HG02763 (cell line): ENCODE measurements around the gene GATA5.

Source experiments
- ATAC-seq: cut with Tn5 transposase; IDR thresholded peaks from one replicate; pipeline ENCODE4 v1.9.1; 2021; ENCODE audit warnings: mild to moderate bottlenecking, moderate library complexity; ENCODE audit not compliant: unreplicated experiment

The GATA5 gene

DNA sequence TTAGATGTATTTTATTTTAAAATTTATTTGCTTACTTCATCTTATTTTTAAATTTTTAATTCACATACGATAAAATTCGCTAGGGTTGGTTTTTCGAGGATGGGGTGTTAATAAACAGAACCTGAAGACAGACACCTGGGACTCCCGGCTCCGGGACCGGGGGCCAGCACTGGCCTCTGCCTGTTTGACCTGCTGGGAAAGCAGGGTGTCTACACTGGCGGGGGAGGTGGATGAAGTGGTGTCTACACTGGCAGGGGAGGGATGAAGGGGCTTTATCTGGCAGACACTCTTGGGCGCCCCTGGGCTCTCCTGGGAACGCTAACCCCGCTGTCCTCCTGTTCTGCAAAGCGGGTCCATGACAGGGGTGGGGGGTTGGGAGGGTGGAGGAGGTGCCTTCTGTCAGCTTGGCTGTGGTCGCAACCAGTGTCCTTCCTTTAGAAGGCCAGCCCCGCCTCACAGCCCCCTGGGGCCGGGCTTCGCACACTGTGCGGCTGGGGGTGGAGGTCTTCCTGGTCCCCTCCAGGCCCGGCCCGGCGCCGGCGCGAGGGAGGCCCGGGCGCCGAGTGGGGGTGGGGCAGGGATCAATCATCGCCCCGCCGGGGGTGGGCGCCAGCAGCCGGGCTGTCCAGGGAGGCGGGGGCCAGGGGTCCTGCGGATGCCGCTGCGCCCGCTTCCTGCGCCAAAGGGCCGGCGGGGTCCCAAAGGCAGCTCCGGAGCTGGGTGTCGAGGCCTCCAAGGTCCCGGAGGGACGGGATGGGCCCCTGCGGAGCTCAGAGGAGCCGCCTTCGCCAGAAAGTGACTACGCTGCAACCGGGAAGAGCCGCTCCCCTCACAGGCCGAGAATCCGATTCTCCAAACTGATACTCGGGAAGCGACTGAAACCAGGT lies 1.8 kb downstream of the GATA5 start:
- ATAC-seq: no peak

DNA sequence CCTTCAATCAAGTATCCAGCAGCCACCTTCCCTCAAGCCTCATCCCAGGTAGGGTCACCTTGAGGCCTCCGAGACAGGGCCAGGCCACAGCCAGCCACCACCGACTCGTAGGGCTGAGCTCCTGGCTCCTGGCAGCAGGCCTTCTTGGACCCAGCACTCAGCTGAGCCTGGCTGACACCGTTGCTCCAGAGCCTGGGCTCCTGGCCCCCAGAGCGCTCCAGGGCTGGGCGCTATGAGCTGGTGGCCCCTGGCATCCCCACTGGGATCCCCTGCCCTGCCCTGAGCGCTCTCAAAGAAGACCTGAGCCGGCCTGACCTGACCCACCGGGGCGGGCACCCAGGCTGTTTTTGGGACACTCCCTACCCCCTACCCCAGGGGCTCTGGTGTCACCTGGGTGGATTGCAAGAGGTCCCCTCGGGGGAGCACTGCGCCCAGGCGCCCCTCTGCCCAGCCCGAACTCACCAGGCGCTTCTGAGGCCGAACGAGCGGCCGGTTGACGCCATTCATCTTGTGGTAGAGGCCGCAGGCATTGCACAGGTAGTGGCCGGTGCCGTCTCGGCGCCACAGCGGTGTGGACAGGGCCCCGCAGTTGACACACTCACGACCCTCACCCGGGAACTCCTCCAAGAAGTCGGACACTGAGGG lies 2.7 kb downstream of the GATA5 start:
- no peak for ATAC-seq

DNA sequence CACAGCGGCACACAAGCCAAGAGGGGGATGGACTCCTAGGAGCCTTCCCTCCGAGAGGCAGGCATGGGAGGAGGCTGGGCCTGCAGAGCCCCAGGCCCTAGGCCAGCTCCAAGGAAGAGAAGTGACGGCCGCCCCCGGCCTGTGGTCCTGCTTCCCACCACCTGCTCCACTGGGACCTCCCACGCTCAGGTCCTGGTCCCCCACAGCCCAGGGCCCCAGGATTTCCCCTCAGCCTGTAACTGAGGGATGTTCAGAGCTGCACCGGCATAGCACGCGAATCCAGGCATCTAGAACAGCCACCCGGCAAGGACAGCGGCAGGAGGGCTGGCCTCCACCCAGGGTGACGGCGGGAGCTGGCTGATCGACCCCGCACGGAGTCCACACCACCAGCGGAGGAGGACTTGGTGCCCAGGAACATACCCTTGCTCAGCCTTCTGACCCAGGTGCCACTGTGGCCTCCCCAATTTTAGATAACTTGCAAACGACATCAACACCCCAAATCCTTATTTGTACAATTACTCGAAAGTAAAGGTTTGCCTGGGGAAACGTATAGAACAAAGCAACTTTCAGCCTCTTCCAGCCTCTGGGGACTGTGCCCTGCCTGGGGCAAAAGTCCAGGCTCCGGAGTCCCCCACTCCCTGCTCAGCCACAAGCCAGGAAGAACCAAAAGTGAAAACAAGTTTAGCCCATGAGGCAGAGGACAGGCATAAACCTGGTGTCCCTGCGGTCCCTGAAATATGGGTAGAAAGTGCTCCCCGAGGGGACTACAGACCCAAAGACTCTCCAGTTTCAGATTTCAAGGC lies 3.5 kb downstream of the GATA5 start:
- ATAC-seq: no peak

DNA sequence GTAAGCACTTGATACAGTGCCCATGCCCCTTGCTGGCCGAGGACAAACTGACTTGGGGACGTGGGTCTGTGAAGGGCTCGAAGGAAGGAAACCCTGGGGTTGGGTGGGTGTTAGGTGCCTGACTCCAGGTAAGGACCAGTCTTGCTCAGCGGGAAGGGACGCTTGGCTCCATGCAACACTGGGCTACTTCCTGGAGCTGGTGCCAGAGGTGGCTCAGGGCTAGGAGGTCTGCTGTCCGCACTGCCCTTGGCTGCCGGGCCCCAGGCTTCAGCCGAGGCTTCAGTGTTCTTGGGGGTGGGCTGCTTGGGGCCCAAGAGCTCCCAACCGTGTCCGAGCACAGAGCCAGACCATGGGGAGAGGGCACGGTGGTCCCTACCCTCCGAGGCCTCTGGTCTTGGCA lies 5.3 kb downstream of the GATA5 start:
- no peak for ATAC-seq

DNA sequence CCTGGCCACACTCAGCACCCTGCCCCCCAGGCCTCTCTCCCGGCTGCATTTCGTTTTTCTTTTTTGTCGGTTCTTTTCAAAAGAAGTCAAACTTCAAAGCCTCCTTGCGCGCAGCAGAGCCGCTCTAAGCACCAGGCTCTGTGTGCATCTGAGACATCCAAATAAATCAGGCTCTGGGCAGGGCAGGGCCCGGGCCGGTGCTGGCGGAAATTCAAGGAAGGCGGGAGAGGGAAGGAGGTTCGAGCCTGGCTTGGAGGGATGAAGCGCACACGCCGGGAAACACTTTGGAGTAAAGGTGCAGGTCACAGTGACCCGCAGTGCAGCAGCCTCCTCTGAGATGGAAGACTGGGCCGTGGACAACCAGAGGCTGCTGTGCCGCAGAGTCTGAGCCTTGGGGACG lies 5.8 kb downstream of the GATA5 start:
- ATAC-seq: no peak

DNA sequence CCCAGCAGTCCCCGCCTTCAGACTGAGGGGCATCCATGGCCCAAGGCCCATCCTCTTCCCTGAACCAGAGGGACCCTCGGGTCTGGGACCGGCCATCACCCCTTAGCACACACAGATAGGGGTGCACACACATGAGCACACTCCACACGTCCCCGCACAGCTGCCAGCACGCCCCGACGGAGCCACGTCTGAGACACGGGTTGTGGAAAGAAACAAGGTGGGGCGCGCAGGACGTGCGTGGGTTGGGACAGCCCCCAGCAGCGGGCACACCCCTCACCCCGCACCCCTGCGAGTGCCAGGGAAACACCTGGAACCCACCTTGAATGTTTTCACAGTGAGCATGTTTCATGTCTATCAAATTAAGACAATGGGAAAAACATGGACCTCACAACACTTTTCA lies 6.4 kb downstream of the GATA5 start:
- ATAC-seq: no peak

DNA sequence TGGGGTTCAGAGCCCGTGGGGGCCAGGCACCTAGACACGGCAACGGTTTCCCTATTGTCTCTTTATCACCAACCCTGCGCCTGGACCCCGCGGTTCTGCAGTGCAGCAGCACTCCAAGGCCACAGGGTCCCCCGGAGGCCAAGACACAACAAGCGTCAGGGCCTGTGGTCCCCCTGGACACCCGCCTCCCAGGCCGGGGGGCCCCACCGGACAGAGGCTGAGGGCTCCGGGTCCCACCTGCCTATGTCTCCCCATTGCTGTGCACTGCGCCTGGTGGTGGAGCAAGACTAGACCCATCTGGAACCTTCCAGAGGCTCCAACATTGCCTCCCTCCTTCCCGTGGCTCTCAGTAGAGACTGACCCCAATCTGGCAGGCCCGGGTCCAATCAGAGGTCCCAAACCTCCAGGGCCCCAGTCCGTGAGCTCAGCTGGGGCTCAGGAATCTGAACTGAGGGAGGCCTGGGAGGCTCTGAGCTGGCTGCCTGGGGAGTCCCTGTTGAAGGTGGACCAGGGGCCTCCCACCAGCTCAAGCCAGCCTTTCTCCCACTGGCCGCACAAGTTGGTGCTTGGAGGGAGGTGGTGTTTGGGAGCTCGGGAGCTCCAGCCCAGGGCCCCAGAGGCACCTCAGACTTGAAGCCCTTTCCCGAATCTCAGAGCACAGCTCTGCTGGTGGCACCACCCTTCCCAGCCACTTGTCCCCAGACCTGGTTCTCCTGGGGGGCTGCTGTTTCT lies 8.8 kb downstream of the GATA5 start:
- no peak for ATAC-seq

DNA sequence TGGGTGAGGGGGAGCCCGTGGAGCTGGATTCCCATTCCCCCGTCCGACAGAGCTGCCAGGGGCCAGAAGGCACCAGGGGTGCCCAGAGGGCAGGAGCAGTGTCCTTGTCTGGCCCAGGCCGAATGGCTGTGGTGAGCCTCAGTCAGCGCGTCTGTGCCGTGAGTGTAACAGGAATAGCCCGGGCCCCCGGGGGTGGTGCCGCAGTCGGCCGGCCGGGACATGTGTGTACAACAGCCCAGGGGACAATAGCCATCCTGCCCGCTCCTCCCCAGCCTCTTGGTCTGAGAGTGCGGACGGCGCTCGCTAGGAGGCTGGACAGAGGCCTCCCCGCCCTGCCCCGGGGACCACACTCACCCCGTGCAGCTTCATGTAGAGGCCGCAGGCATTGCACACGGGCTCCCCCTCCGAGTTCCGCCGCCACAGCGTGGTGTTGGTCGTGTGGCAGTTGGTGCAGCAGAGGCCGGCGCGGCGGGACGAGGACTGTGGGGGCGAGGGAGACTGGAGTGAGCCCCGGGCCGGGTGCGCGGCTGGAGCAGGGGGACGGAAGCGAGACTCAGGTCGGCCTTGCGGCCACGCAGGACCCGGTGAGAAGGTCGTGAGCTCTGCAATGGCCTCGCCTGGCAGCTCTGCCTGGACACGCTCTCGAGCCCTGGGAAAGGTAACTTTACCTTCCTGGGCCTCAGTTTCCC lies 9.6 kb downstream of the GATA5 start:
- ATAC-seq: no peak

DNA sequence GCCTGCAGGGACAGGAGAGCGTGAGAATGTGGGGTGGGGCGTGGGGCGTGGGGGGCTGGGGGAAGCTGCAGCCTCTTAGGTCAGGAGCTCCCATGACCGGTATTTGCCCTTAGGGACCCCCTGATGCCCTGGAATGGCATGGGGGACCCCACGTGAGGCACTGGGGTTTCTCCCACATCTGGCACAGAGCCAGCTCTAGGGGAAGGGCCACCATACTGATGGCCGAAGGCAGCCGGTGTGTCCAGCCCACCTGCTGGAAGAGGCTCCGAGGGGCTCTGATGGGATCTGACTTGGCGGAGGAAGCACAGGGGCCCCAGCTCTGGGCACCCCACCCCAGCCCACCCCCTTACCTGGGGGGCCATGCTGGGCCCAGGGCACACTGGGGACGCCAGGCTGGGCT lies 10.8 kb downstream of the GATA5 start:
- no peak for ATAC-seq

DNA sequence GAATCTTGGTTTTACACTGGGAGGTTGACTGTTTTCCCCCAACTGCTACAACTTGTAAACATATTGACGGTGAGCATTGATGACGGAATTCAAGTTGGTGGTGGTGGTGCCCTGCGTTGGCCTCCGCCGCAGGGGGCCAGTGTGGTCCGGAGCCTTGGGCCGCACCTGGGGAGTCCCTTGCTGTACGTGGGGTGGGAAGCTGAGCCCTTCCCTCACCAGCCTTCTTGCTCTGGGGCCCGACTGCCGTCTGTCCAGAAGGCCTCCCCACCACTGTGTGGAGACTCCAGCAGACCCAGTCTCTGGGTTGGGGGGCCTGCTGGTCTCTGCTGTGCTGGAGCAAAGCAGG lies 11.4 kb downstream of the GATA5 start:
- ATAC-seq: no peak

DNA sequence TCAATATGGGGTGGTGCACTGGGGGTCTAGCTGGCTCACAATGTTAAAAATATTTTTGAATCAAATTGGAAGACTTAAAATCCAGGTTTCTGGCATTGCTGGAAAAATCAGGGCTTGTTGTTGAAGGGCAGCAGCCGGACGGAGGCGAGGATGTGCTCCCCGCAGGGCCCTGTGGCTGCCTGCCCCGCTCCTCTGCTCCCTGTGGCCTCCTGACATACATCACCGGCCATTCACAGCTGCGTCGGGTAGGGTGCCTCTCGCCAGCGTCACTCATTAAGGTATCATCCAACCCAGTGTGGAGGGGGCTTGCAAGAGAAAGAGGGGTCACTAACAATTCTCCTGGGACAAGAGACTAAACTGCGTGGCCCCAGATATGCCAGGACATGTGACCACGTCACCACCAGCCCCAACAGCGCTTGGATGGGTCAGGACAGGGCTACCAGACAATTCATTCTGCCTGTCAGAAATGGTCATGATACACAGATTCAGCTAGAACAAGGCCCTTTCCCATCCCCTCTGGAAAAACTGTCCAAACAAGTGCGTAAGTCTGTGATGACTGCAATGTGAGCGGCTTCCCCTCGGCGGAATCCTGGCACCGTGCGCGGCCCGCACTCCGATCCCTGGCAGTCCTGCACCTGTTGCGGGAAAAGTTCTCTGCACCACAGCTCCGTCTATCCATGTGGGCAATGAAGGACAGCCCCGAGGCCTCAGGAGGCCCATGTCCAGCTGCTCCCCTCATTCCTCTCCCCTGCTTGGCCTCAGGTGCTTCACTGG lies 12.0 kb downstream of the GATA5 start:
- ATAC-seq: no peak

DNA sequence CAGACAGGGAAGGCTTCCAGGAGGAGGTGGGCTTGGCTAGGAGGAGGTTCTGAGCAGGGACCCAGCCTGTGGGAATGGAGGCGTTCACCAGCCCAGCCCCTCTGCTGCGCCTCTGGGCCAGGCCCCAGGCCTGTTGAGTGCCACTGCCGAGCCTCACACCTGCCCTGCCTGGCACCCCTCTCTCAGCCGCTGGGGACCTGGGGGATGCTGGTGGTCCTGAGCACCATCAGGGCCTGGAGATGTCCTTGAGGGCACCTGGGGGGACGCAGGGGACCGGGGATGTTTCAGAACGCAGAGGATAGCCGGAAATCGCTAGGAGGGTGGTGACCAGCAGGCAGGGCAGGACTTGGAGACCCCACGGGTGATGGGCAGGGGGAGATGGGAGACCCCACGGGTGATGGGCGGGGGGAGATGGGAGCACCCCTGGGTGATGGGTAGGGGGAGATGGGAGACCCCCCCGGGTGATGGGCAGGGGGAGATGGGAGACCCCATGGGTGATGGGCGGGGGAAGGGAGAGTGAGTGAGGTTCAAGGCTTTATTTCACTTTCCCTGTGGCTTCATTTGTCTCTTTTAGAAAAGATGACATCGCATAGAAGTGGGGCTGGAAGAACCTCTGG lies 12.7 kb downstream of the GATA5 start:
- ATAC-seq: no peak

DNA sequence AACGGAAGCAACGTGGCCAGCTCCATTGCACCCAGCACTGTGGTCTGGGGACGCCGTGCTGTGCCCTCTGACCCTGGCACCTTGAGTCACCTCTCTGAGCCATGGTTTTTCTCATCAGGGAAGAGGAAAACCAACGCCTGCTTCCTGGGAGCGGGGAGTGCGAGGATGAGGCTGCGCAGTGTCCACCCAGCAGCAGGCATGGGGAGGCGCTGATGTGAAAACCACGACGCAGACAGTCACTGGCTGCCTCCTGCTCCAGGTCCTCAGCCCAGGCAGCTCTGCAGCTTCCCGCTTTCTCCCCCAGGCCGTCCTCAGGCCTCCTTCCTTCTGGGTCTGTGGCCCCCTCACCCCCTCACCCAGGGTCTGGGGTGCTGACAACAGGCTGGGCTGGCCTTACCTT lies 14.0 kb downstream of the GATA5 start:
- ATAC-seq: no peak

DNA sequence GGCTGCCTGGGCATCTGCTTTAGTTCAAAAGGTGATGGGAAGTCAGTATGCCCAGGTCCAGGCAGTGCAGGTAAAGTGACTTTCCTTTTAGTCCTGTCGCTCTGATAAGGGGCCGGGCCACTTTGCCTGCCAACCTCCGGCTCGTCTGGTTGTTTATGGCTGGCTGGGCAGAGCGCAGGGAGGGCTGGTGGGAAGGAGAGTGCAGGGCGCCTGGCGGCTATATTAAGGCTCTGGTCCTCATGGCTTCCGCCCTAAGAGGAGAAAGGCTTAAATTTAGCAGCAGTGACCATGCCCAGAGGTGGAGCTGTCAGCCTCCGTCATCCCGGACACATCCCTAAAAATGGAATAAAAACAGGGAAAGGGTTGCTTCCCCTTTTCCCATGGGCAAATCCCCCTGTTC lies 14.6 kb downstream of the GATA5 start:
- no peak for ATAC-seq

DNA sequence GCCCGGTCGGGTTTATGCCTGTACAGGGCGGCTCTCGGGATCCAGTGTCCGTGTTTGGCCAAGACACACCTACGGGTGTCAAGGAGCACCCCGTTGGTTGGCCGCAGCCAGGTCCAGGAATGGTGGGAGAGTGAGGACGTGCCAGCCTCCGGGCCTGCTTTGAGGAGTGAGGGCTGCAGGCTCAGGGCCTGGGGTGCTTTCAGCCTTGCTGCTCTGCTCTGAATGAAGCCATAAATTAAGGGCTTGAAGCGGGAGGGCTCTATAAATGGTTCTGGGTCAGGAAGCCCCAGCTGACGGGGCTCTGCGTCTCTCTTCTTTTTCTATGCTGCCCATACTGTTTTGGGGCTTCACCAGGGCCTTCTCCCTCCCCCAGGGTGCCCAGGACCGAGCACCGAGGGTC lies 15.1 kb downstream of the GATA5 start:
- ATAC-seq: no peak

DNA sequence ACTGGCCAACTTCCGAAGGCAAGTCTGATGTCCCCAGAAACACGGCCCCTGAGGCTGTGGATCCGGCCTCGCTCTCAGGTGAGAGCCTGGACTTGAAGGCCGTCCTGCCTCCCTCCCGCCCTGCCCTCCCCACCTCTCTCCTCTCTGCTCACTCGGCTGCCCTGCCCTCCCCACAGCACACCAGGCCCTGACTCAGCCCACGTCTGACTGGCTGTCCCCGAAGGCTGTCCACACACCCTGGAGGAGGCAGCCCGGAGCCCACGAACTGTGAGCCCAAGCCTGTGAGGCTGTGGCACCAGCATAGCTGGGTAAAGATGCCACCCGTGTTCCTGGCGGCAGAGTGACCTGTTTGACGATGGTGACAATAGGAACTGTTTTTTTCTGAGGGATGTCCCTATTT lies 16.3 kb downstream of the GATA5 start:
- no peak for ATAC-seq

DNA sequence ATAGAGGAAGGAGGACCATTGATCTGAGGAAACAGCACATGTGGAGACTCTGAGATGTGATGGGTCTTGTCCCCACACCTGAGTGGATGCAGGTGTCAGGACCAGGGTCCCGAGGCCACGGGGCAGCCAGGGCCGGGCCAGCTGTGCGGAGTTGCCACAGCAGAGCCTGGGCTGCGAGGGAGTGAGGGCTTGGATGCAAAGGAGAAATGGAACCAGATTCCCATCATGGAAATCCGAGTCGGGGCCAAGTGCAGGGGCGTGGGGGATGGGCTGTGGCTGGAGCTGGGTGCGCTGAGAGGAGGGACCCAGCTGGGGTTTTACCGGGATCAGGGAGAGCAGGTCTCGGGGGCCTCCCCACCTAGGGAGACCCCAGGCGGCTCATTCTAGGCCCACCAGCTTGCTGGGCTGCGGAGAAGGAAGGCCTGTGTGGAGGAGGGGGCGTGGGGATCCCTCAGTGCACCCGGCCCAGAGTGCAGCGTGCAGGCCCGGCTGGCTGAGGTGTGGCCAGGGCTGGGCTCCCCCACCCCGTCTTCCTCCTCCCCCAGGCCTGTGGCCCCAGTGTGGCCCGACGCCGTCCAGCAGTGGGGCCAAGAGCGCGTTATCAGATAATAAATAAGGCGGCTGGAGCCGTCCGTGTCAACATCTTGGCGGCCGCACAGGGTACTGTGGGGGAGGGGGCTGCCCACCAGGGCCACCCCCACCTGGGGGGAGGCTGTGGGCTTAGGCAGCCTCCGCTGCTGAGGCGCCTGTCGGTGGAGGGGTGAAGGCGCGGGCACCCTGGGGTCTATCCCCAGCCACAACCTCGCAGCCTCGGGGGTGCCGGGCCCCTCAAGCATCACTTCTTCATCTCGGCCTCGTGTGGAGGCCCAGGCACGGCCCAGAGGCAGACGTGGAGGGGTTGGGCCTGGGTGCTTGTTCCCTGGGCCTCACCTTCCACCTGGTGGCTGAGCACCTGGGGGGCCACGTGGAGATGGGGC lies 17.2 kb downstream of the GATA5 start:
- ATAC-seq: no peak

DNA sequence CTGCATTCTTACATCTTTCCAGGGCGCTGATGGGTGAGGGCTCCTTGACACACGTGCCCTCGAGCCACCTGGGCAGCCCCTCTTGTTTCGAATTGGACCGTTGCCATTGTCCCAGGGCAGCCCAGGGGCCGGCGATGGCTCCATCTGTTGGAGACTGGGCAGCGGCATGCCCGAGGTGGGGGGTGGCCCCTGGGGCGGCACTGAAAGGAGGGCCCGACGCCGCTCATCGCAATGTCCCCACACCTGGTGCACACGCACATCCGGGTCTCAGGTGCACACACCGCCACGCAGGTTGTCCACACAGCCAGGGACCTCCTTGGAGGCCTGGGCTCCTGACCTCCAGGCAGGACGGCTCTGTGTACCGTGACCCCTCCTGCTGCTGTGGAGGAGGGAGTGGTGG lies 18.0 kb downstream of the GATA5 start:
- no peak for ATAC-seq
